Prostate gland (tissue), 2 donors: ENCODE results near the gene SLC10A3. TPM values are rescaled to one million over a fixed set of nuclear protein-coding genes. Genes with fewer than 3 reads are reported as not detected.

Source experiments
- DNase-seq: peaks from one replicate; pipeline ENCODE4 v3.0.0-alpha.2; 2019; ENCODE audit warnings: low spot score
- H3K27ac ChIP-seq, 2 donors: fragments of 200-600 bp; sonication (generic); 2 replicates each; pipeline ENCODE4 v1.5.1; 2017 to 2019
- H3K27me3 ChIP-seq: fragments of 200-600 bp; sonication (generic); replicated peaks from 2 replicates; pipeline ENCODE4 v1.5.1; 2019; ENCODE audit not compliant: insufficient read depth
- H3K36me3 ChIP-seq, 2 donors: fragments of 200-600 bp; sonication (generic); 1 replicate in 1 of 2; 2 replicates in 1 of 2; pipeline versions ENCODE4 v1.5.1 to v1.8.1; 2017 to 2019
- H3K4me1 ChIP-seq: fragments of 200-600 bp; sonication (generic); replicated peaks from 2 replicates; pipeline ENCODE4 v1.5.1; 2019
- H3K4me3 ChIP-seq, 2 donors: fragments of 200-600 bp; sonication (generic); 2 replicates each; pipeline ENCODE4 v1.5.1; 2017 to 2019
- H3K9me3 ChIP-seq: fragments of 200-600 bp; sonication (generic); 2 replicates; pipeline ENCODE4 v1.5.1; 2017
- CTCF ChIP-seq, 4 experiments: fragments of 200-600 bp in 2 of 4; fragments of 450-650 bp in 2 of 4; sonication (generic) in 2 of 4; IDR thresholded peaks; 1 replicate in 3 of 4; 2 replicates in 1 of 4; pipeline ENCODE4 v1.5.1; 2016 to 2019; ENCODE audit warnings: antibody characterized with exemption in 4 of 4, mild to moderate bottlenecking in 2 of 4, moderate library complexity in 2 of 4
- POLR2A ChIP-seq: fragments of 450-650 bp; IDR thresholded peaks from one replicate; pipeline ENCODE4 v1.6.1; 2016; ENCODE audit warnings: antibody characterized with exemption, mild to moderate bottlenecking
- POLR2AphosphoS5 ChIP-seq: sonication (generic); formaldehyde crosslinking; IDR thresholded peaks from one replicate; pipeline ENCODE4 v1.6.1; 2017; ENCODE audit warnings: antibody characterized with exemption
- WGBS: methylation state at CpG from one replicate; pipeline ENCODE4 v1.1.5; 2018; 5-methylcytosine and 5-hydroxymethylcytosine counted together
- intact Hi-C: fragments of 100-400 bp; cut with DNase I; formaldehyde crosslinking; loops from one replicate; pipeline ENCODE4 v1.14.2; 2022
- total RNA-seq, 2 donors: library from RNA; depleted of rRNA; stranded (reverse); fragments of >200 nt; gene quantifications; one replicate each; pipeline ENCODE4 v1.1.0, GENCODE V29; 2016

SLC10A3 gene
- total RNA-seq, 2 donors from 2014 or later = 28.0 to 45.6 TPM

GRCh38 chrX:154484255-154485149 is 5.9 kb downstream of the SLC10A3 start:
- intact Hi-C loops = loop anchor here (5.0 kb wide), 1 partner anchor 47 kb away; the partner anchor contains the start of gene GDI1
- WGBS = 83% methylated on average over 13 of the region's 16 CpGs
- no peaks in the 10 kb centered on the region for H3K27me3 ChIP-seq
- no peaks in the 10 kb centered on the region for H3K4me1 ChIP-seq
- no peaks in the 10 kb centered on the region for H3K9me3 ChIP-seq
- H3K4me3 ChIP-seq = no peak overlapping the region
- H3K27ac ChIP-seq = no peak overlapping the region
- no peak for DNase-seq
- TF ChIP-seq POLR2AphosphoS5 = no peak
- TF ChIP-seq CTCF (IDR thresholded peaks at IDR 0.05) = no peak
- TF ChIP-seq POLR2A = no peak
- no peaks in the 10 kb centered on the region for H3K36me3 ChIP-seq

- Histone ChIP-seq H3K9me3 (no peaks in the 10 kb centered on the region), H3K27me3 (no peaks in the 10 kb centered on the region), H3K4me3 (no peak overlapping the region), H3K4me1 (no peaks in the 10 kb centered on the region), H3K36me3 (no peaks in the 10 kb centered on the region), H3K27ac (no peak overlapping the region)
- 67% methylated on average over 3 of the region's 7 CpGs for WGBS
- no peak for DNase-seq
- intact Hi-C loops = no loop called here
- TF ChIP-seq CTCF (IDR thresholded peaks at IDR 0.05) = no peak
- TF ChIP-seq POLR2A = no peak
These were observed 7.1 kb downstream of the SLC10A3 start for GRCh38 chrX:154483325-154483724.

GRCh38 chrX:154482786-154483185 is 7.6 kb downstream of the SLC10A3 start:
- no peaks in the 10 kb centered on the region for H3K9me3 ChIP-seq
- 77% methylated on average over 5 of the region's 7 CpGs for WGBS
- intact Hi-C loops = no loop called here
- no peaks in the 10 kb centered on the region for H3K4me1 ChIP-seq
- no peaks in the 10 kb centered on the region for H3K36me3 ChIP-seq
- no peak overlapping the region for H3K4me3 ChIP-seq
- TF ChIP-seq POLR2AphosphoS5 (no peak), CTCF (IDR thresholded peaks at IDR 0.05) (no peak), POLR2A (no peak)
- DNase-seq = no peak
- no peaks in the 10 kb centered on the region for H3K27me3 ChIP-seq
- H3K27ac ChIP-seq = no peak overlapping the region

GRCh38 chrX:154481911-154482601 is 8.4 kb downstream of the SLC10A3 start:
- 44% methylated on average over 14 of the region's 14 CpGs for WGBS

More at GRCh38 chrX:154481911-154482601, 8.4 kb downstream of the SLC10A3 start:
- Histone ChIP-seq H3K4me3 (no peak overlapping the region), H3K4me1 (no peaks in the 10 kb centered on the region), H3K9me3 (no peaks in the 10 kb centered on the region), H3K36me3 (no peaks in the 10 kb centered on the region), H3K27me3 (no peaks in the 10 kb centered on the region), H3K27ac (no peak overlapping the region)
- intact Hi-C loops = no loop called here
- DNase-seq = no peak
- TF ChIP-seq CTCF (IDR thresholded peaks at IDR 0.05) = no peak
- TF ChIP-seq POLR2A = no peak
- TF ChIP-seq POLR2AphosphoS5 = no peak
